Left ventricle myocardium inferior (tissue), 1 donor: Measurements from ENCODE around the gene MTERF4. TPM values are rescaled to one million over a fixed set of nuclear protein-coding genes. Genes with fewer than 3 reads are reported as not detected.

ENCODE experiments used
- DNase-seq: peaks from one replicate; pipeline ENCODE4 v3.0.0-alpha.2; 2020
- H3K27ac ChIP-seq: fragments of 200-600 bp; replicated peaks from 2 replicates; pipeline ENCODE4 v1.8.0; 2021
- H3K27me3 ChIP-seq: fragments of 200-600 bp; 2 replicates; pipeline ENCODE4 v1.8.0; 2021; ENCODE audit warnings: low read depth
- H3K36me3 ChIP-seq: fragments of 200-600 bp; 2 replicates; pipeline ENCODE4 v1.8.0; 2021
- H3K4me1 ChIP-seq: fragments of 200-600 bp; 2 replicates; pipeline ENCODE4 v1.8.0; 2021
- H3K4me3 ChIP-seq: fragments of 200-600 bp; 2 replicates; pipeline ENCODE4 v1.8.0; 2021; ENCODE audit warnings: mild to moderate bottlenecking, moderate library complexity
- H3K9me3 ChIP-seq: fragments of 200-600 bp; replicated peaks from 2 replicates; pipeline ENCODE4 v1.8.0; 2021
- CTCF ChIP-seq: fragments of 200-600 bp; IDR thresholded peaks from 2 replicates; pipeline ENCODE4 v1.8.0; 2021; ENCODE audit warnings: antibody characterized with exemption, mild to moderate bottlenecking, borderline replicate concordance
- intact Hi-C: fragments of 100-400 bp; cut with micrococcal nuclease; formaldehyde crosslinking; loops from one replicate; pipeline ENCODE4 v1.11.0; 2022
- total RNA-seq: library from RNA; stranded (reverse); fragmentation: NEBNext Ultra II Directional; extraction: Animal tissue kit (Norgen Biotek cat#: 25700); gene quantifications from one replicate; pipeline ENCODE4 v1.2.1, GENCODE V29; 2021
- donor health status: DM: no; HTN: yes; CAD: no; lungs with severe emphysema.

MTERF4 gene
- total RNA-seq, 1 donor from 2014 or later: 19.5 TPM

DNA sequence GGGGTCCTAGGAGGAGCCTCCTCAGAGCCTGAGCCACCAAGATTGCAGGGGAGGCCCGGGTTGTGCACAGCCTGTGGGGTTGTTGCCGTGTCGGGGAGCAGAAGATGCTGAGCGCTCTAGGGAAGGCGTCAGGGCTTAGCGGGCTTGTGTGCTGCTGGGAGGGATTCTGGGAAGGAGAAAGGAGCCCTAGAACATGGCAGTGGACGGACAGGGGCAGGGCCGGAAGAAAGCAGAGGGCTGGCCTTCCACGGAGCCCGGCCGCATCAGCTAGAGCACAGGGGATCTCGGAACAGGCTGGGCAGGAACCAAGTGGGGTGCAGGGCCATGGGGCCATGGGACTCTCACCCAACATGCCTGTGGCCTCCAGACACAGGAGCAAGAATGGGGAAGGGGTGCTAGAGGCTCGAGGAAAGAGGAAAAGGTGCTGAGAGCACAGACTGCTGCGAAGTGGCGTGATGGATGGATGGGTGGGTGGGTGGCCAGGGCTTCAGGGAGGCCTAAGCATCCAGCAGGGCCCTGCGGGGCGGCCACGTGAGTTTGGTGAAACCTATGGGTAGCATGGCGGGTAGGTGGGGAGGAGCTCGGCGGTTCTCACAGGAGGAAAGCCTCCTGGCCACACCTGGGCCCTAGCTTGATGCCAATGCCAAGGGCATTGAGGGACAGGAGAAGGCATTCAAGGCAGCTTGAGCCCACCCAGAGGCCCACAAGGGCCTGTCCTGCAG, 35.8 kb downstream of the MTERF4 start:
- no peak for DNase-seq
- intact Hi-C loops: no loop called here

DNA sequence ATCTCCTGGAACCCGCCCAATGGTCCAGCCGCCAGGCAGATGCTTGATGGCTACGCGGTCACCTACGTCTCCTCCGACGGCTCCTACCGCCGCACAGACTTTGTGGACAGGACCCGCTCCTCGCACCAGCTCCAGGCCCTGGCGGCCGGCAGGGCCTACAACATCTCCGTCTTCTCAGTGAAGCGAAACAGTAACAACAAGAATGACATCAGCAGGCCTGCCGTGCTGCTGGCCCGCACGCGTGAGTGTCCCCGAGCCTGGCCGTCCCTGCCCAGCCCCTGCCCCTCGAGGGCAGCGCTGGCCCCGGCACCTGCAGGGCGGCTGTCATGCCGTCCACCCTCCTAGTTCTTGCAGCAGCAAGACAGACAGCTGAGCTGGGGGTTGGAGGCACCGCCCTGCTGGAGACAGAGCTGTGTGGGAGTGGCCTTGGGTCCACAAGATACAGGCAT, 36.7 kb downstream of the MTERF4 start:
- no peak for DNase-seq
- intact Hi-C loops: no loop called here
- peaks cover 30% of the 10 kb centered on the region for H3K36me3 ChIP-seq
- no peak for TF ChIP-seq CTCF
- H3K4me3 ChIP-seq: no peak overlapping the region
- no peak overlapping the region for H3K27ac ChIP-seq
- H3K9me3 ChIP-seq: no peaks in the 10 kb centered on the region
- peaks cover 8% of the 10 kb centered on the region for H3K27me3 ChIP-seq
- peaks cover 11% of the 10 kb centered on the region for H3K4me1 ChIP-seq

More for the DNA sequence above, 35.8 kb downstream of the MTERF4 start:
- Histone ChIP-seq H3K27ac (no peak overlapping the region), H3K4me1 (peaks cover 11% of the 10 kb centered on the region), H3K36me3 (peaks cover 39% of the 10 kb centered on the region), H3K27me3 (peaks cover 8% of the 10 kb centered on the region), H3K4me3 (no peak overlapping the region), H3K9me3 (no peaks in the 10 kb centered on the region)
- no peak for TF ChIP-seq CTCF

GRCh38 chr2:241064802-241065354, 37.2 kb downstream of the MTERF4 start:
- no peak overlapping the region for H3K4me3 ChIP-seq
- intact Hi-C loops: no loop called here
- no peak for DNase-seq

GRCh38 chr2:241064008-241064801, 37.9 kb downstream of the MTERF4 start:
- Histone ChIP-seq H3K27ac (no peak overlapping the region), H3K27me3 (peaks cover 8% of the 10 kb centered on the region), H3K4me3 (peak overlapping the region; percentile 38), H3K36me3 (peaks cover 20% of the 10 kb centered on the region), H3K4me1 (peaks cover 11% of the 10 kb centered on the region), H3K9me3 (no peaks in the 10 kb centered on the region)
- no peak for DNase-seq
- intact Hi-C loops: no loop called here
- TF ChIP-seq CTCF: no peak

More at GRCh38 chr2:241064802-241065354, 37.2 kb downstream of the MTERF4 start:
- Histone ChIP-seq H3K9me3 (no peaks in the 10 kb centered on the region), H3K36me3 (peaks cover 25% of the 10 kb centered on the region), H3K27ac (no peak overlapping the region), H3K4me1 (peaks cover 11% of the 10 kb centered on the region), H3K27me3 (peaks cover 8% of the 10 kb centered on the region)
- TF ChIP-seq CTCF: no peak

- no peak for TF ChIP-seq CTCF
- intact Hi-C loops: no loop called here
- H3K4me3 ChIP-seq: peak overlapping the region; percentile 38
- H3K27me3 ChIP-seq: peaks cover 8% of the 10 kb centered on the region
- H3K9me3 ChIP-seq: no peaks in the 10 kb centered on the region
- H3K4me1 ChIP-seq: peaks cover 11% of the 10 kb centered on the region
- H3K36me3 ChIP-seq: peaks cover 14% of the 10 kb centered on the region
- DNase-seq: no peak
- H3K27ac ChIP-seq: no peak overlapping the region
These were observed 38.5 kb downstream of the MTERF4 start for GRCh38 chr2:241063587-241063986.
